ENCODE data around the gene FAM98A.

GRCh38 chr2:33633315-33633714 is 34.2 kb upstream of the FAM98A start:
- TF ChIP-seq POLR2AphosphoS5 (IDR thresholded peaks at IDR 0.05), result no peak
- TF ChIP-seq POLR2A (IDR thresholded peaks at IDR 0.05), result no peak

Data from breast epithelium (tissue), 3 donors.